Epithelial cell of esophagus (primary cell): Measurements from ENCODE around the gene CFAP141.

ENCODE experiments used
- DNase-seq: peaks from one replicate; pipeline ENCODE4 v3.0.0; 2010; ENCODE audit warnings: low read depth
- H3K4me3 ChIP-seq: 2 replicates; pipeline ENCODE4 v1.5.1; 2011; ENCODE audit warnings: mild to moderate bottlenecking, low read length, control low read depth
- TF ChIP-seq, protein P1 (sequence below): IDR thresholded peaks from 2 replicates; pipeline ENCODE4 v1.5.1; 2011; ENCODE audit warnings: low read depth, mild to moderate bottlenecking, low read length, control low read depth, inconsistent platforms; ENCODE audit not compliant: insufficient read depth; ENCODE audit errors: missing control alignments

Gene CFAP141

DNA sequence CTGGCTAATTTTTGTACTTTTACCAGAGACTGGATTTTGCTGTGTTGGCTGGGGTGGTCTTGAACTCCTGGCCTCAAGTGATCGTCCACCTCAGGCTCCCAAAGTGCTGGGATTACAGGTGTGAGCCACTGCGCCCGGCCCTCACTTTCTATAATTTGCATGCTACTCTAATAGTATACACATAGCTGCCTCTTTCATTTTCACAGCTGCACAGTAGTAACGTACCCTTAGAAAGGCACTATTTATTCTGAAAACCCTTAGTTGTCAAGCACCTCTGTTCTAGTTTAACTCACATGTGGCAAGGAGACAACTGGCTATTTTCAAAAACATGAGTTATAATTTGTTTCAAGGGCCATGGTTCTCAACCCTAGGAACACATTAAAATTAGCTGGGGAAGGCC is 31.5 kb downstream of the CFAP141 start:
- TF ChIP-seq, protein P1, sequence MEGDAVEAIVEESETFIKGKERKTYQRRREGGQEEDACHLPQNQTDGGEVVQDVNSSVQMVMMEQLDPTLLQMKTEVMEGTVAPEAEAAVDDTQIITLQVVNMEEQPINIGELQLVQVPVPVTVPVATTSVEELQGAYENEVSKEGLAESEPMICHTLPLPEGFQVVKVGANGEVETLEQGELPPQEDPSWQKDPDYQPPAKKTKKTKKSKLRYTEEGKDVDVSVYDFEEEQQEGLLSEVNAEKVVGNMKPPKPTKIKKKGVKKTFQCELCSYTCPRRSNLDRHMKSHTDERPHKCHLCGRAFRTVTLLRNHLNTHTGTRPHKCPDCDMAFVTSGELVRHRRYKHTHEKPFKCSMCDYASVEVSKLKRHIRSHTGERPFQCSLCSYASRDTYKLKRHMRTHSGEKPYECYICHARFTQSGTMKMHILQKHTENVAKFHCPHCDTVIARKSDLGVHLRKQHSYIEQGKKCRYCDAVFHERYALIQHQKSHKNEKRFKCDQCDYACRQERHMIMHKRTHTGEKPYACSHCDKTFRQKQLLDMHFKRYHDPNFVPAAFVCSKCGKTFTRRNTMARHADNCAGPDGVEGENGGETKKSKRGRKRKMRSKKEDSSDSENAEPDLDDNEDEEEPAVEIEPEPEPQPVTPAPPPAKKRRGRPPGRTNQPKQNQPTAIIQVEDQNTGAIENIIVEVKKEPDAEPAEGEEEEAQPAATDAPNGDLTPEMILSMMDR, result no peak
- H3K4me3 ChIP-seq, result no peak overlapping the region
- DNase-seq, result no peak

DNA sequence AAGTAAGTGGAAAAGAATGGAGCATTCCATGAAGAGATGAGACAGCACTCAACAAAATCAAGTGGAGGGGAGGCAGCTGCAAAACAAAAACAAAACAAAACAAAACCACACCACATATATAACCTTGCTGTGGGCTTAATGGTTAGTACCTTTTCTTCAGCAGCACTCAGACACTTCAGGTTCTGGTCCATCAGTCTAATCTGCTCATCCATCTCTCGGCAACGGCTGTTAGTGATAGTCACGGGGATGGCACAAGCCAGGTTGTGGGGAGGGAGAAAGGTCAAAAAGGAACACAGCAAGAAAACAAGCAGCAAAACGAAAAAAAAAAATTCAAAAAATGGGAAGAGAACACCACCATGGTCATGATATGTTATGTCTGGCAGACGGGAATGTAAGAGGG is 34.3 kb downstream of the CFAP141 start:
- H3K4me3 ChIP-seq, result no peak overlapping the region
- DNase-seq, result no peak
- TF ChIP-seq, protein P1, result no peak

DNA sequence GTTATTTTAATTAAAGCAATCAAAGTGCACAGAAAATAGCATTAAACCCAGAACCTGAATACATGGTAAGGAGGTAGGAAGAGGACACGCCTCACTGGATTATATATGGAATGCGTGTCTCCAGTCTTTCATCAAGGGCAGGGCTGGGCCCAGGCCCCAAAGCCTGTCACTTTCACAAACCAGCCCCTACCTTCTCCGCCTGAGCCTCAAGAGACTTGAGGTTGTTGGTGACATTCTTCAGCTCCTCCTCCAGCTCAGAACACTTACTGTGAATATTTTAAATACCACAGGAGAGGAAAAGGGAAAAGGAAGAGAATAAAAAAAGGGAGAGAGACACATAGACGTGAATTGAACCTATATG is 34.9 kb downstream of the CFAP141 start:
- DNase-seq, result no peak
- TF ChIP-seq, protein P1, result no peak
- no peak overlapping the region for H3K4me3 ChIP-seq

DNA sequence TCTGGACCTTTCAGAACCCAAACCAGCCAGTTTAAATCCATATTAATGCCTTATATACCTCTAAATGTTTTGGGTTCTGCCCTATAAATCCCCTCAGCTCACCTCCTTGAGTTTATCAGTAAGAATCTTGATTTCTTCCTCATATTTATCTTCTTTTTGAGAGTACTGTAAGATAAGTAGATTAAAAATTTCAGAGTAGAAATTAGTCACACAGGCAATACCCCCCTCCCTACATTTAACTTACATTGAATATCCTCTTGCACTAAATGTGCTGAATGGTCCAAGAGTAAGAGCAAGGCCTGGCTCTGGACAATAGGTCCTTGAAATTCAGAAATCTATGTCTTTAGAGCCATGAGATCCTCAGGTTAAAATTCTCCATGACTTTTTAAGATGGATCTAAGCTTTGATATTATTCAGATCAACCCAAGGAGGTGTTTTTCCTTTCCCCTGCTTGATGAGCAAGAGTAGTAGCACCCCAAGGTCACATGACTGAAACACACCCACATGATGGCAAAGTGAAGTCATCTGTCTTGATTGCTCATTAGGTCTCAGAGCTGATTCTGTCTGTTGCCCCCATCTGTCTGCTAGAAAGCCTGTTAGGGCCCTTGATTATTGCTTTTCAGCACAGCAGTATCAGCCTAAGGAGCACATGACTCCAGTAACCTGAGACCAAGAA is 35.4 kb downstream of the CFAP141 start:
- TF ChIP-seq, protein P1, result no peak
- peak; percentile 73 for DNase-seq
- H3K4me3 ChIP-seq, result no peak overlapping the region

DNA sequence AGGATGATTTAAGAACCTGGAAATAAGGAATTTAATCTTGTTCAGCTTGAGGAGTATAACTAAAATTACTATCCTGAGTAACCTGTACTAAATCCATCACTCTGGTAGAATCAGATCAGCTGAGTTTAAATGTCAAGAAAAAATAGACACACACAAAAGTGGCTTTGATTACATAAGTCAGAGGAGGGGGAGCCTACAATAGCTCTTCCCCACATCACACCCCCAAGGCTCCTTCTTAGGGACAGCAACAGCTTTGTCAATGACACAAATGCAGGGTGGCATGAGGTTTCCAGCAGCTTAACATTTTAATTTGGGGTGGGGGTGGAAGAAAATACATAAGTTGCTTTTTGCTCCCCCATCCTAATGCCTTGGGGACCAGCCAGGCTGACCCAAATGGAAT is 38.7 kb downstream of the CFAP141 start:
- TF ChIP-seq, protein P1, result no peak
- H3K4me3 ChIP-seq, result no peak overlapping the region

DNA sequence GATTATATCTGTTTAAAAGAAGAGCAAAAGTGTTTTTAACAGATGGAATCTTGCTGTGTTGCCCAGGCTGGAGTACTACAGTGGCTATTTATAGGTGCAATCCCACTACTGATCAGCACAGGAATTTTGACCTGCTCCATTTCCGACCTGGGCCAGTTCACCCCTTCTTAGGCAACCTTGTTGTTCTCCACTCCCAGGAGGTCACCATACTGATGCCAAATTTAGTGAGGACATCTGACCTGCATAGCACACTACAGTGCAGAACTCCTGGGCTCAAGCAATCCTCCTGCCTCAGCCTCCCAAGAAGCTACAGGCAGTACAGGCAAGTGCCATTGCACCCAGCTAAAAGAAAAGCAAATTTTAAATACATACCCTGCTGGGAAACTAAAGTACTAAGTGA is 39.9 kb downstream of the CFAP141 start:
- TF ChIP-seq, protein P1, result no peak
- no peak overlapping the region for H3K4me3 ChIP-seq

More for the DNA sequence above, 38.7 kb downstream of the CFAP141 start:
- no peak for DNase-seq

DNA sequence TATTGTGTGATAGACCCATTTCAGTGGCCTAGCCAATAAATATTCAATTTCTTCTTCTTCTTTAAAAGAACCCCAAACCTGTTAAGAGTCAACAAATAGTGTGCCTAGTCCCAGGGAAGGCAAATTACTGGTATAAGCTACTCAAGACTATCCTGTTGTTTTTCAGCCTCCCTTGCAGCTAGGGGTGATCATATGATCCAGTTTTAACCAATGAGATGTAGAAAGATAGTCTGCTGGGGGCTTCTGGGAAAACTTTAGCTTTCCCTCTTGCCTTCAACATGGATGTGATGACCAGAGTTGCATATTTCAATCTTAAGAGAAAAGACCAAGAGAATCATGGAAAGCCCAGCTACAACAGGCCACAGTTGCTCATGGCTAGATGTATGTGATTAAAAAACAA is 46.6 kb downstream of the CFAP141 start:
- no peak overlapping the region for H3K4me3 ChIP-seq
- TF ChIP-seq, protein P1, result no peak
- no peak for DNase-seq

More for the DNA sequence above, 39.9 kb downstream of the CFAP141 start:
- DNase-seq, result no peak
